Body of pancreas (tissue), 4 donors: ENCODE results near the gene DNAJB12. TPM values are rescaled to one million over a fixed set of nuclear protein-coding genes. Genes with fewer than 3 reads are reported as not detected.
"Not testable (repeated sequence)": the region's sequence is repeated elsewhere in the genome, so short reads cannot be mapped to it uniquely, and the experiment has no call there.

Experiments used
- ATAC-seq: fragments of 150-250 bp; one replicate; pipeline ENCODE4 v1.9.1; 2016
- DNase-seq, 4 donors: peaks; one replicate each; pipeline ENCODE4 v3.0.0-alpha.2; 2019
- H3K27ac ChIP-seq, 4 donors: fragments of 200-600 bp; sonication (generic); 1 replicate in 3 of 4; 2 replicates in 1 of 4; pipeline versions ENCODE4 v1.5.1 to v1.6.1; 2016 to 2019; ENCODE audit warnings: mild to moderate bottlenecking in 1 of 4, mixed read lengths in 1 of 4, moderate library complexity in 1 of 4
- H3K27me3 ChIP-seq, 2 donors: fragments of 200-600 bp; sonication (generic); one replicate each; pipeline ENCODE4 v1.6.0; 2016; ENCODE audit warnings: mild to moderate bottlenecking in 1 of 2
- H3K36me3 ChIP-seq, 2 donors: fragments of 200-600 bp; sonication (generic); replicated peaks in 1 of 2; 2 replicates each; pipeline ENCODE4 v1.5.1; 2016; ENCODE audit warnings: low read depth in 2 of 2; ENCODE audit not compliant: insufficient read depth in 1 of 2
- H3K4me1 ChIP-seq: fragments of 200-600 bp; sonication (generic); one replicate; pipeline ENCODE4 v1.6.0; 2016
- H3K4me3 ChIP-seq, 2 donors: fragments of 200-600 bp; sonication (generic); 1 replicate in 1 of 2; 2 replicates in 1 of 2; pipeline ENCODE4 v1.5.1; 2016 to 2019
- H3K9me3 ChIP-seq, 3 donors: fragments of 200-600 bp; sonication (generic); 1 replicate in 2 of 3; 2 replicates in 1 of 3; pipeline ENCODE4 v1.5.1; 2016
- CTCF ChIP-seq, 7 experiments: fragments of 450-650 bp in 4 of 7; fragments of 200-600 bp in 3 of 7; sonication (generic) in 3 of 7; IDR thresholded peaks; one replicate each; pipeline ENCODE4 v1.5.1; 2016 to 2019; ENCODE audit warnings: antibody characterized with exemption in 7 of 7
- POLR2A ChIP-seq, 3 donors: fragments of 450-650 bp; IDR thresholded peaks; one replicate each; pipeline ENCODE4 v1.6.1; 2016; ENCODE audit warnings: antibody characterized with exemption in 3 of 3, mild to moderate bottlenecking in 2 of 3
- WGBS, 2 donors: methylation state at CpG; one replicate each; pipeline ENCODE4 v1.1.5; 2017; 5-methylcytosine and 5-hydroxymethylcytosine counted together
- intact Hi-C: fragments of 100-400 bp; cut with DNase I; formaldehyde crosslinking; loops from one replicate; pipeline ENCODE4 v1.15.1; 2023
- total RNA-seq, 2 donors: library from RNA; depleted of rRNA; stranded (reverse); fragments of >200 nt; gene quantifications; one replicate each; pipeline ENCODE4 v1.1.0, GENCODE V29; 2016

Gene DNAJB12
- total RNA-seq, 2 donors from 2014 or later = 19.2 to 24.1 TPM

GRCh38 chr10:72308320-72308987, 46.3 kb downstream of the DNAJB12 start:
- no peaks in the 10 kb centered on the region for H3K27me3 ChIP-seq
- no peaks in the 10 kb centered on the region for H3K9me3 ChIP-seq
- H3K36me3 ChIP-seq = no peaks in the 10 kb centered on the region
- peak; percentile 51 for ATAC-seq
- no peak overlapping the region for H3K4me3 ChIP-seq
- intact Hi-C loops = no loop called here
- TF ChIP-seq POLR2A (IDR thresholded peaks at IDR 0.05) = no peak
- no peak for TF ChIP-seq CTCF (IDR thresholded peaks at IDR 0.05)
- peaks cover 19% of the 10 kb centered on the region for H3K4me1 ChIP-seq
- whole genome bisulfite sequencing, 2 donors = 53 to 61% methylated on average over 6 to 7 of the region's 7 CpGs
- peak; percentile 28 to 63 (median 48) for DNase-seq
- no peak overlapping the region for H3K27ac ChIP-seq

GRCh38 chr10:72307711-72308110, 47.0 kb downstream of the DNAJB12 start:
- intact Hi-C loops, H3K27me3 ChIP-seq, DNase-seq, H3K27ac ChIP-seq, ATAC-seq, H3K36me3 ChIP-seq, H3K4me3 ChIP-seq, H3K9me3 ChIP-seq: not testable (repeated sequence)
- H3K4me1 ChIP-seq = peaks cover 19% of the 10 kb centered on the region
- WGBS, 2 donors = 91 to 94% methylated on average over 7 of the region's 7 CpGs

GRCh38 chr10:72306215-72306760, 48.4 kb downstream of the DNAJB12 start:
- Histone ChIP-seq H3K27me3 (no peaks in the 10 kb centered on the region), H3K9me3 (no peaks in the 10 kb centered on the region), H3K4me3 (no peak overlapping the region), H3K27ac (no peak overlapping the region), H3K36me3 (no peaks in the 10 kb centered on the region), H3K4me1 (peaks cover 19% of the 10 kb centered on the region)
- DNase-seq (no peak), ATAC-seq (no peak)
- intact Hi-C loops = no loop called here
- WGBS, 2 donors = 77 to 79% methylated on average over 5 of the region's 5 CpGs
- TF ChIP-seq CTCF (IDR thresholded peaks at IDR 0.05) (no peak), POLR2A (IDR thresholded peaks at IDR 0.05) (no peak)

- Histone ChIP-seq H3K9me3 (no peaks in the 10 kb centered on the region), H3K27ac (no peak overlapping the region), H3K4me1 (peaks cover 7% of the 10 kb centered on the region), H3K27me3 (no peaks in the 10 kb centered on the region), H3K36me3 (no peaks in the 10 kb centered on the region), H3K4me3 (no peak overlapping the region)
- TF ChIP-seq POLR2A (IDR thresholded peaks at IDR 0.05) (no peak), CTCF (IDR thresholded peaks at IDR 0.05) (no peak)
- ATAC-seq = no peak
- DNase-seq = no peak
- intact Hi-C loops = no loop called here
- WGBS, 2 donors = 79 to 87% methylated on average over 6 to 8 of the region's 8 CpGs
Observed at GRCh38 chr10:72303424-72304128, 51.1 kb downstream of the DNAJB12 start.

- H3K4me1 ChIP-seq = peaks cover 30% of the 10 kb centered on the region
- WGBS, 2 donors = 89 to 92% methylated on average over 13 to 16 of the region's 16 CpGs
- no peaks in the 10 kb centered on the region for H3K9me3 ChIP-seq
- H3K27ac ChIP-seq = peak overlapping the region; percentile 74 to 95 (median 90)
- no peaks in the 10 kb centered on the region for H3K27me3 ChIP-seq
- ATAC-seq (no peak), DNase-seq (no peak)
- no peaks in the 10 kb centered on the region for H3K36me3 ChIP-seq
- TF ChIP-seq POLR2A (IDR thresholded peaks at IDR 0.05) = no peak
- no peak for TF ChIP-seq CTCF (IDR thresholded peaks at IDR 0.05)
- H3K4me3 ChIP-seq = no peak overlapping the region
- intact Hi-C loops = no loop called here
Observed at GRCh38 chr10:72298592-72299519, 55.9 kb downstream of the DNAJB12 start.
